Activated CD8-positive, alpha-beta memory T cell treated with anti-CD3 and anti-CD28 coated beads, Interleukin-2, amount 50 U/mL, for 1 hour (primary cell): Measurements from ENCODE around the gene NDUFA1.
"Not testable (repeated sequence)": the region's sequence is repeated elsewhere in the genome, so short reads cannot be mapped to it uniquely, and the experiment has no call there.

Experiments
- DNase-seq: peaks from one replicate; pipeline ENCODE4 v3.0.0-alpha.2; 2020; ENCODE audit errors: extremely low read depth

Gene NDUFA1

DNA sequence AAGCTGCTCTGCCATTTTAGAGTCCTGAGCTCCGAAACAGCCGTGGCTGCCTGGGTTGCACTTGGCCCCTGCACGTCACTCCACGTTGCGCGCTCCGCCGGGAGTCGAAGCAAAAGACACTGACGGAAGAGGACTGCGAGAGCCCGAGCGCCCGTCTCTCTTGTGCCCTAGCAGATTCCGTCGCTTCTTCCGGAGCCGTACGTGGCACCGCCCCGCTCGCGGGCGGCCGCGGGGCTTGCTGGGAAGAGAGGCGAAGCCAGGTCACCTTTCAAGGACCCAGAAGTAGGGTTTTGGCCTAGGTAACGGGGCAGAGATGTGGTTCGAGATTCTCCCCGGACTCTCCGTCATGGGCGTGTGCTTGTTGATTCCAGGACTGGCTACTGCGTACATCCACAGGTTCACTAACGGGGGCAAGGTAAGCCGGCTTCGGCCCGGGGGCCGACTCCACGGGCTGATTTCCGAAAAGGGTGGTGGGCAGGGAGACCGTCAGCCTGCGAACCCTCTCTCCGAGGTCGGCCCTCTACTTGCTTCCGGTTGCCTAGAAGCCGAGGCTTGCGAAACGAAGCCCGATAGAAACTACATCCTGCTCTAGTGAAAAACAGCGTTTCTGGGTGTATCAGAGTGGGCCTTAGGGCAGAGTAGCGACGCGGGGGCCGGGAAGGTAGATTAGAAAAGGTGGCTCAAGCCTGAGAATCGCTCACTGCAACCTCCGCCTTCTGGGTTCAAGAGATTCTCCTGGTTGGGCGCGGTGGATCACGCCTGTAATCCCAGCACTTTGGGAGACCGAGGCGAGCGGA is at the start of gene NDUFA1, which contains the start of gene RNF113A:
Gene NDUFA1, plus strand, starts transcription at position 234 of the 797 bp plus-strand sequence. Its CDS starts 80 bp downstream, at position 314.
Gene RNF113A, minus strand, starts transcription at position 135 of the 797 bp plus-strand sequence. Its CDS starts 120 bp downstream, at position 15.
- peak; percentile 39 for DNase-seq

DNA sequence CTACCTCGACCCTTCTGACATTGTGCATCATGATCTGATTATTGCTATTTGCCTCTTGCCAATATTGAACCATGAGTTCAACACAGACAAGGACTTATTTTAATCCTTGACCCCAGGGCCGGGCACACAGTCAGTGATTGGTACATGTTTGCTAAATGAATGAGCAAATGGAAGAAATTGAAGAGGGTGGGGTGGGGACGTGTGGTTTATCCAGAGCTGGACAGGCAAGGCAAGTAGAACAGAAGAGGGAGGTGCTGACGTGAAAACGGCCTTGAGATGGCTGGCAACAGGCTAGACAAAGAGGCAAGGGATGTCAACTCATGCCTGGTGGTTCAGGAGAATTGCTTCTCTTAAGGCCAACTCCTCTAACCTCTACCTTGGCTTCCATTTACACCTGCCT is 47.4 kb upstream of the NDUFA1 start:
- not testable (repeated sequence) for DNase-seq

DNA sequence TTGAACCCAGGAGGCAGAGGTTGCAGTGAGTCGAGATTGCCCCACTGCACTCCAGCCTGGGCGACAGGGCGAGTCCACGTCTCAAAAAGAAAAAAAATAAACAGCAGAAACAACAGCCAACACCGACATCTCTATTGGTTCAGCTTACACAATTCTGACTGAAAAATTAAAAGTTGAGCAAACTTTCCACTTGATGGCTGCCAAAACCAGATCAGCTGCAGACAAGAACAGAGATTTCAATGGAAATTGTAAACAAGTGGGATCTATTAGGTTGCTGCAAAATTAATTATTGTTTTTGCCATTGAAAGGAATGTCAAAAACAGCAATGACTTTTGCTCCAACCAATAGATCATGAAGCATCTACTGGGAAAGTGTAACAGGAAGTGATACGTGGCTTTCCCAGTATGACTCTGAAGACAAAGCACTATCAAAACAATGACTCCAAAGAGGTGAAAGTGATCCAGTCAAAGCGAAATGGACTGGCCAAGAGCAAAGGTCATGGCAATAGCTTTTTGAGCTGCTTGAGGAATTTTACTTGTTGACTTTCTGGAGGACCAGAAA is 45.2 kb upstream of the NDUFA1 start:
- DNase-seq, result no peak

DNA sequence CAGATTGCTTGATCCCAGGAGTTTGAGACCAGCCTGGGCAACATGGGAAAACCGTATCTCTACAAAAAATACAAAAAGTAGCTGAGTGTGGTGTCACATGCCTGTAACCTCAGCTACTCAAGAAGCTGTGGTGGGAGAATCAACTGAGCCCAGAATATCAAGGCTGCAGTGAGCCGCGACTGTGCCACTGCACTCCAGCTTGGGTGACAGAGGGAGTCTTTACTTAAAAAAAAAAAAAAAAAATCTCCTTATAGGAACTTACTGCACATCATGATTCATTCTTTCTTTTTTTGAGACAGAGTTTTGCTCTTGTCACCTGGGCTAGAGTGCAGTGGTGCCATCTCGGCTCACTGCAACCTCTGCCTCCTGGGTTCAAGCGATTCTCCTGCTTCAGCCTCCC is 43.2 kb upstream of the NDUFA1 start:
- DNase-seq, result no peak

DNA sequence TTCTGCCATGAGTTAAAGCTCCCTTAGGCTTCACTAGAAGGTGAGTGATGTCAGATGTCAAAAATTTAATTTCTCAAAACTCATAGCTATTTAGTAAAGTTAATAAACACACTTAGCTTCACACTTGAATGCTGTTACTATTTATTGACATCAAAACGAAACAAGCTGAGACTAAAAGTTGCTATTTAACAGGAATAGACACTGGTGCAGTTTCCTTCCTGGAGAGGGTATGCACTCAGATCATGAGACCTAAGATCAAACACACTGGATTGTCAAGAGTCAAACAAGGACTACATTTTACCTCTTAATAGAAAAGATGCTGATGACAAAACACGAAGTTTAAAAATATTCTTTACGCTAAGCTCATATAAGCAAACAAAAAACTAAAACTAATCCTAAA is 37.7 kb upstream of the NDUFA1 start:
- no peak for DNase-seq

DNA sequence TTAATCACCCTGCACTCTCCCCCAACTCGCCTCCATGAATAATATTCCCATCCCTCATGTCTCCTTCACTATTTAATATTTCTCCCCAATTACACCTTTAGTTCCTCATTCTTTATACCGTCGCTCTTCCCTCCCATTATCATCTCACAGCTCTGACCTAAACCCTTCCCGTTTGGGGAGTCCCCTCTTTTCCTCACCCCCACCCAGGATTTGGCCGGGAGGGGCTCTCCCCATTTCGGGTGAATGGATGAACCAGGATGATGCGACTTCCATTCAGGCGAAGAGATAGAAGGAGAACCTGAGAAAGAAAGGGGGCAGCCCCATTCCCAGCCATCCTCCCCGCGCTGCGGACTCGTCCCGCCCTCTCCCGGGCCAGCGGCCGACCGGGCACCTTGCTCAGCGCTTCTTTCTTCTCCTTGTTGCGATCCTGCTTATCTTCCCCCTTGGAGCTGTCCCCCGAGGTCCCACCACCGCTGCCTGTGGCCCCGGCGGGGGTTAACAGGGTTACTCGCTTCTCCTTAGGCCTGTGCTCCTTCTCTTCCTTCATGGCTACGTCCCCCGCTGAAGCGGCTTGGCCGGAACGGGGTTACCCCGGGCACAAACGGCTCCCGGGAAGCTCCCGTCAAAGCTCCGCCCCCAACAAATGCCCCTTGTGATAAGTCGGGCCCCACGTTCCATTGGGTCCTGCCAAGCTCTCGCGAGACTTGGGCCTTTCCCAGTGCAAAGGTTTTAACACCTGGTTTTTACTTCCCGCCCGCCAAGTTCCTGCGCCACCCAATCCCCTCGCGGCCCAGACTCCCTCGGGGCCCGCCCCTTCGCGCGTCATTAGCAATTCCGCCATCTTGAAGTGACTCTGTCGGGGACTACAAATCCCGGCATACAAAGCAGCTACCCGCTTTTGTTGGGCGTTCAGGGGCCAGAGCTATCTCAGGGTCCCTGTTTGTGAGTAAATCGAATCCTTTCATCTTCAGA is 19.0 kb upstream of the NDUFA1 start, which contains the start of gene UPF3B:
Gene UPF3B, minus strand, starts transcription at position 582 of the 972 bp plus-strand sequence. Its CDS starts 35 bp downstream, at position 547.
- peak; percentile 86 for DNase-seq

DNA sequence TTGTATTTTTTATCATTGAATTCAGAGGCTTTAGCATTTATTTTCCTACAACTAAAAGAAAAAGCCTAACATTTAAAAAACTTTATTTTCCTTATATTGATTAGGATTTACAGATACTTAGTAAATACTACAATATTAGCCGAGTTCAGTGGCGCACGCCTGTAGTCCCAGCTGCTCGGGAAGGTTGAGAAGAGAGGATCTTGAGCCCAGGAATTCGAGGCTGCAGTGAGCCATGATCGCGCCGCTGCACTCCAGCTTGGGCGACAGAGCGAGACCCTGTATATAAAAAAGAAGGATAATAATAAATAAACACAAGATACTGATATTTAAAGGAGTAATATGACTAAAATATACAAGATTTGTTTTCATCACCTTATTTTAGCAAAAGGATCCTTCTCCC is 18.2 kb upstream of the NDUFA1 start:
- DNase-seq, result no peak

DNA sequence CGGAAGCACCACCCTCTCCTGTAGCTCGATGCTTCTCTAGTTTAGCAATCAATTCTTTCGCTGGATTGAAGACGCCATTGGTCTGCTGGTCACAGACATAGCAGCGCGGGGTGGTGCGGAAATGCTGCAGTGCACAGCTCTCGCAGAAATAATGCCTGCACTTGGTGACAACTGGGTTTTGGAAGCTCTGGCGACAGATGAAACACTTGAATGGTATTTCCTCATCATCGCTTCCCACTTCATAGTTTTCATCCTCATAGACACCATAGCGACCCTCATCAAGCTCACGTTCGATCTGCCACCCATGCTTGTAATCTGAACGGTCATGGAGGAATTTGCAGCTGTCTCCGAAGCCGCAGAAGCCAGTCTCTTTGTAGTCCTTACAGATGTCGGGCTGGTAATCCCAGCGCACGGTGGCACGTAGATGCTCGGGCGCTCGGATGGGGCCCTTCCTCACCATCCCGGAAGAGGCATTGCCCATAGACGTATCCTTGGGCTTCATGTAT is 953 bp upstream of the NDUFA1 start:
- DNase-seq, result no peak

DNA sequence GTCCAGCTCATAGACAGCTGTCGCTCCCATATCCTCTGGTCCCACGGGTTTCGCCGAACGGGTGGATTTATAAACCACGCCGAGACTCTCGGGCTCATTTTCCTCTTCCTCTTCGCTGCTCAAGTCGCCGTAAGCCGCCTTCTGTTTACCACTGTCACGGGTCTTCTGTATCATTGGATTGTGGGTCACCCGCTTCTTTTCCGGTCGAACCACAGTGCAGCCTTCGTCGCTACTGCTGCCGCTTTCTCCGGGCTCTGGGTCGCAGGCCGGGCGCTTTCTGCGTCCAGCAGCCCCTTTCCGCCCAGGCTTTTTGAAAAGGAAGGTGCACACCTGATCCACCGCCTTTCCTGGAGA is 410 bp upstream of the NDUFA1 start:
- no peak for DNase-seq

DNA sequence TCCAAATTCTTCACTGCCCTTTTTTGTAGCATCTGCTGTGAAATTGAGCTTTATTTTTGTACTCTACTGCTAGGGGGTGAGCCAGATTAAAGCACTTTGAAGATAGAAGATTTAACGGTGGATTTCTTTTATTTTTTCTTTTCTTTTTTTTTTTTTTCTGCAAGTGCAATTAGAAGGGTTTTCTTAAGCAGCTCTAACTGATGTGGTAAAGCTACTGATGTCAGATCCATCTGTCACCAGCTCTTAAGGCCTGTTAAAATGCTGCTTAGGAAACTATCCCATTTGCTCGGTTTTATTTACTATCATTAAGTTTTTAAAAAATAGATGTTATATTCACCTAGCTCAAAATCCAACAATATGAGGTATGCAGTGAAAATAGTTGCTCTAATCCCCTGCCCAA is 7.1 kb downstream of the NDUFA1 start:
- no peak for DNase-seq

DNA sequence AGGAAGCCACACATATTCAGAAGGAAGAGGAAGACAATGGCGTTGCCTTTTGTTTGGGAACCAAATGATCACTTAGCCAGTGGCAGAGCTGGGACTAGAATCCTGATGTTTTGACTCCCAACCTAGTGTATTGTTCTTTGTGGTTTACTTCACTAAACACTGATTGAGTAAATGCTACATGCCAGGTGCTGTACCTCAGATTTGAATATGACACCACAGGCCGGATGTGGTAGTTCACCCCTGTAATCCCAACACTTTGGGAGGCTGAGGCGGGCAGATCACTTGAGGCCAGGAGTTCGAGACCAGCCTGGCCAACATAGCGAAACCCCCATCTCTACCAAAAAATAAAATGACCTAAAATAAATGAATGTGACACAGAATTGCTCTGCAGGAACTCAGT is 8.4 kb downstream of the NDUFA1 start:
- no peak for DNase-seq

DNA sequence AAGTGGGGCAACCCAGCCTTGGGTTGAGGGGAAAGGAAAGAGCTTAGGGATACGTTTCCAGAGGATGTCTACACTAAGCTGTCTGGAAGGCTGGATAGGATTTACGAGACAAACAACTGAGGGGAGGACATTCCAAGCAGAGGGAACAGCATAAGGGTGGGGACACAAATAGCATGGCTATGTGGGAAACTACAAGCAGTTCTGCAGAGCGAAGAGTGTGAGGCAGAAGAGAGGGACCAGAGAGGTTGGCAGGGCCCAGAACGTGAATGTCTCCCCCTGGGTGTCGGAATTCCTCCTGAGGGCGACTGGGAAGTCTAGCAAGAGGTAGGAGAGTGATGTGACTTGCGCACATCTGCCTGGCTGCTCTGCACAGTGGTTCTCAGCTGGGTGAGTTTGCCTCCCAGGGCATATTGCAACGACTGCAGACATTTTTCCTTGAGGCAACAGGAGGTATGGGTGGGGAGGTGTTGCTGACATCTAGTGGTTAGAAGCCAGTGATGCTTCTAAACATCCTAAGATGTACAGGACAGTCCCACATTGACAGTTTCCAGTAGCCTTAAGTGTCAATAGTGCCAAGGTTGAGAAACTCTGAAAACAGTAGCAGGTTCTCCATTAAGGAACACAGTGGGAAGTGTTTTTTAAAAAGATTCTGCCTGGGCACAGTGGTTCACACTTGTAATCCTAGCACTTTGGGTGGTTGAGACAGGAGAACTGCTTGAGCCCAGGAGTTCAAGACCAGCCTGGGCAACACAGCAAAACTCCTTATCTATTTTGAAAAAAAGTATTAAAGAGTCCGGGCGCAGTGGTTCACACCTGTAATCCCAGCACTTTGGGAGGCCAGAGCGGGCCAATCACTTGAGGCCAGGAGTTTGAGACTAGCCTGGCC is 9.2 kb downstream of the NDUFA1 start:
- no peak for DNase-seq

DNA sequence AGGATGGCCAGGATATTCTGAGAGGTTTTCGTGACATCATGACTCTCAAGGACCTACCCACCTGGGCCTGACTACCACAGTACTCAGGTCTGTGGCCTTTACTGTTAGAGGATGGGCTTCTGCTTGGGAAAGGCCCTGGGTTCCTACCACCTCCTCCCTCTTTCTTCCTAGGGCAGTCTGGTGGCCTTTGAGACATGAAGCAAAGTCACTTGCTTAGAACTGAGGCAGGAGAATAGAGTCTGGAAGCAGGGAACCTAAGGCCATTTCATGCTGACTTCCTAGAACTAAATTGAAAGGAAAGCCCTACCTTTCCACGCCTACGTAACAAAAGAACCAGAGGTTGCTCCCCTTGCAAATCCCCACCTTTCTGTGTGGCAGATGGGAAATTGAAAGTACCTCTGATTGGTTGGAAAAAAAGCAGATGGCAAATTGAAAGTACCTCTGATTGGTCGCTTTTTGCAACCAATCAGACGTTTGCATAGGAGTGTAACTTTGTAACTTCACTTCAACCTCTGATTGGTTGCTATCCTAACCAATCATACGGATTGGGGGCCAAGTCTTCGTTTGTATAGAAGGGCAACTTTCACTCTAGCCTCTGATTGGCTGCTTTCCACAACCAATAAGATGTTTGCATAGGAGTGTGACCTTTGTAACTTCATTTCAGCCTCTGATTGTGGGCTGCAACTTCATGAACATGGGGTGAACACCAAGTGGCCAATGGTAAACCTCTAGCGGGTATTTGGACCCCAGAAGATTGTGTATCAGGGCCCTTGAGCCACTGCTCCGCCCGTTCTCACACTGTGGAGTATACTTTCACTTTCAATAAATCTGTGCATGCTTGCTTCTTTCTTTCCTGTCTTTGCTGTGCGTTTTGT is 14.2 kb downstream of the NDUFA1 start:
- no peak for DNase-seq

DNA sequence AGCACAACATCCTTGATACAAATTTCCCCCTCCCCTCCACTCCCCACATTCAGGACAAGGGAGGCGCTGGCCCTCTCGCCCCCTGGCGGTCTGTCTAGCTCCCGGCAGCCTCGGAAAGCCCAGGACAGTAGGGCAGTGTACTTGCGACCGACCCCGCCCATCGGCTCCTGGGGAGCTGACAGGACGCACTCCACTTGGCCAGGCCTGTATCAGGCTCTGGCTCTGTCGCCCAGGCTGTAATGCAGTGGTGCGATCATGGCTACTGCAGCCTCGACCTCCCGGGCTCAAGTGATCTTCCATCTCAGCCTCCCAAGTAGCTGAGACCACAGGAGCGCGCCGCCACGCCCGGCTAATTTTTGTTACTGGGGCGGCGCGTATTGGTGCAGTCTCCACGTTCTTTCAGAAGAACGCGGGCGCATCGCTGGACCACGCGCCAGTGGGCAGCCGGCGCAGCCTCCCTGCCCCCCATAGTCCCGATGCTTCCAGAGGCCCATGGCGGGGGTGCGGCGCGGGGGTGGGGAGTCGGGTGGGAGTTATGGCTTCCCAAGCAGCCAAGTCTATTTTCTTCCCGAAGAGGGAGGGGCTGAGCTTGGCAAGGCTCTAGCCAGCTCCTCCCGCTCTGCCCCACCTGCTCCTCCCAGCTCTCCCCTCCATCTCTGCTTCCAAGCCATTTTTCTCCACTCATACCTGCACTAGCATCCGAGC is 16.2 kb downstream of the NDUFA1 start:
- DNase-seq, result no peak

DNA sequence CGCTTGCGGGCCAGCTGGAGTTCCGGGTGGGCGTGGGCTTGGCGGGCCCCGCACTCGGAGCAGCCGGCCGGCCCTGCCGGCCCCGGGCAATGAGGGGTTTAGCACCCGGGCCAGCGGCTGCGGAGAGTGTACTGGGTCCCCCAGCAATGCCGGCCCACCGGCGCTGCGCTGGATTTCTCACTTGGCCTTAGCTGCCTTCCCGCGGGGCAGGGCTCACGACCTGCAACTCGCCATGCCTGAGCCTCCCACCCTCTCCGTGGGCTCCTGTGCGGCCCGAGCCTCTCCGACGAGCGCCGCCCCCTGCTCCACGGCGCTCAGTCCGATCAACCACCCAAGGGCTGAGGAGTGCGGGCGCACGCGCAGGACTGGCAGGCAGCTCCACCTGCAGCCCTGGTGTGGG is 19.0 kb downstream of the NDUFA1 start:
- not testable (repeated sequence) for DNase-seq

DNA sequence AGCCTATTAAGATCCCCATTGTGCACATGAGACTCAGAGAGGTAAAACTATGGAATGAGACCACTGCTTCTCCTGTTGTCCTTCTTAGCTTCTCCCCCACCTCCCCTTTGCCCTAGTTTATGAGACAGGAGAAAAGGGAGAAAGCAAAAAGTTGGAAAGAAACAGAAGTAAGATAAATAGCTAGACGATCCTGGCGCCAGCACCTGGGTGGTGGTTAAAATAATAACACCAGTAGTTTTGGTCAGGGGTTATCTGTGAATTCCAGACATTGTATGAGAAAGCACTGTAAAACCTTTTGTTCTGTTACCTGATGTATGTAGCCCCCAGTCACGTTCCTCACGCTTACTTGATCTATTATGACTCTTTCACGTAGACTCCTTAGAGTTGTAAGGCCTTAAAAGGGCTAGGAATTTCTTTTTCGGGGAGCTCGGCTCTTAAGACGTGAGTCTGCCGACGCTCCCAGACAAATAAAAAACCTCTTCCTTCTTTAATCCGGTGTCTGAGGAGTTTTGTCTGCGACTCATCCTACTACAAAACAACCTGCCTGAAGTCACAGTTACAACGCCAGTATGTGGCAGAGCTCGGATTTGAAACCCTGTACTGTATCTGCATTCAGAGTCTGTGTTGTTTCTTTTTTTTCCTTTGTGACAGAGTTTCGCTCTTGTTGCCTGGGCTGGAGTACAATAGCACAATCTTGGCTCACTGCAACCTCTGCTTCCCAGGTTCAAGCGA is 20.5 kb downstream of the NDUFA1 start:
- not testable (repeated sequence) for DNase-seq

DNA sequence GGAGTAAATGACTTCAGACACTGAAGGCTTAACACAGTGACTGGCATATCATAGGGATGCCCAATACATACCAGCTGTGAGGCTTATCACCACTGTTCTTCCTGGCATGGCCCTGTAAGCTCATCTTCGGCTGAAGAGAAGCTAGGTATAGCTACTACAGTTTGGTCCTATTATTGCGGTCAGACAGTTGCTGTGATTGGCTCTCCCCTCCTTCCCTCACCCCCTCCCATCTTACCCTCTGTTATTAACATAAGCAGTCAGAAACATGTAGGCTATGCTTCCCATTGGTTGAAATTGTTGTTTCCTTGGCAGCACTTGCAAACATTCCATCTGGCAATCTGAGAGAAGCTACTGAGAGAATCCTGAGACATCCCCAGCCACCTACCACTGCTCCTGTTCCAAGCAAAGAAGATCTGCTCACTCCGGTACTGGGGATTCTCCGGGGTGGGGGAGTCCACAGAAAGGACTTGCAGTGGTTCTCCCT is 24.3 kb downstream of the NDUFA1 start, which contains the start of gene AKAP14:
Gene AKAP14, plus strand, starts transcription at position 51 of the 484 bp plus-strand sequence. CDS start 7,331 bp downstream, outside the sequence.
- no peak for DNase-seq

DNA sequence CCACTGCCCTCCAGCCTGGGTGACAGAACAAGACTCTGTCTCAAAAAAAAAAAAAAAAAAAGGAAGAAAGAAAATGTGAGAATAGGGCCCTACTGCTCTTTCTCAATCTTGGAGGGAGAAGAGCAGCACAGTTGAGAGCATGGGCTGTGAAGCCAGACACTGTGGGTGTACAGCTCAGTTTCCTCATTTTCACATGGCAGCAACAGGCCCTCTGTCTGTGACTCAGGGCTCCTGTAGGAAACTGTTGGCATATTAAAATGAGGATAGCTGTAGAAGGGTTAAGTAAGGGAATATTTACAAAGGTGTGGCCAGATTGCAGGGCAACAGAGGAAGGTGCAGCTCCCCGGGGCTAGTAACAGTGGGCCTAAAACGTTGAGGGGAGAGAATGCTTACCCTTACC is 27.5 kb downstream of the NDUFA1 start:
- no peak for DNase-seq
